Measurements from ENCODE around the gene SUFU.

The SUFU gene

DNA sequence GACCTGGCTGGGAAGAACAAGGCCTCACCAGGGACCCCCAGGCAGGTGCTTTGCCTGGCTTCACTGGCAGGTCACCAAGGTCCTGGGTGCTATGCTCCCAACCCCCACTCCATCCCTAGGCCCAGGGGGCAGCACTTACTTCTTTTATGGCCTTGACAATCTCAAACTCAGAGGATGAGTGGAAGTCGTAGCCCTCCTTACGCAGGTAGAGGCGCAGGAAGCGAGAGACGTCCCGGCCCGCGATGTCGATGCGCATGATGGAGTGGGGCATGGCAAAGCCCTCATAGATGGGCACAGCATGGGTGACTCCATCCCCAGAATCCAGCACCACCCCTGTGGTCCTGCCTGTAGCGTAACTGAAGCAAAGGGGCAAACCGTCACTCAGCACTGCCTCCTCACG, 19.8 kb upstream of the SUFU start:
- H3K4me3 ChIP-seq (ENCODE audit: low read depth, low read length), result no peak overlapping the region
- TF ChIP-seq, protein P1, sequence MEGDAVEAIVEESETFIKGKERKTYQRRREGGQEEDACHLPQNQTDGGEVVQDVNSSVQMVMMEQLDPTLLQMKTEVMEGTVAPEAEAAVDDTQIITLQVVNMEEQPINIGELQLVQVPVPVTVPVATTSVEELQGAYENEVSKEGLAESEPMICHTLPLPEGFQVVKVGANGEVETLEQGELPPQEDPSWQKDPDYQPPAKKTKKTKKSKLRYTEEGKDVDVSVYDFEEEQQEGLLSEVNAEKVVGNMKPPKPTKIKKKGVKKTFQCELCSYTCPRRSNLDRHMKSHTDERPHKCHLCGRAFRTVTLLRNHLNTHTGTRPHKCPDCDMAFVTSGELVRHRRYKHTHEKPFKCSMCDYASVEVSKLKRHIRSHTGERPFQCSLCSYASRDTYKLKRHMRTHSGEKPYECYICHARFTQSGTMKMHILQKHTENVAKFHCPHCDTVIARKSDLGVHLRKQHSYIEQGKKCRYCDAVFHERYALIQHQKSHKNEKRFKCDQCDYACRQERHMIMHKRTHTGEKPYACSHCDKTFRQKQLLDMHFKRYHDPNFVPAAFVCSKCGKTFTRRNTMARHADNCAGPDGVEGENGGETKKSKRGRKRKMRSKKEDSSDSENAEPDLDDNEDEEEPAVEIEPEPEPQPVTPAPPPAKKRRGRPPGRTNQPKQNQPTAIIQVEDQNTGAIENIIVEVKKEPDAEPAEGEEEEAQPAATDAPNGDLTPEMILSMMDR (IDR thresholded peaks at IDR 0.05; ENCODE audit: borderline replicate concordance, insufficient read depth, low read depth, low read length), result no peak

DNA sequence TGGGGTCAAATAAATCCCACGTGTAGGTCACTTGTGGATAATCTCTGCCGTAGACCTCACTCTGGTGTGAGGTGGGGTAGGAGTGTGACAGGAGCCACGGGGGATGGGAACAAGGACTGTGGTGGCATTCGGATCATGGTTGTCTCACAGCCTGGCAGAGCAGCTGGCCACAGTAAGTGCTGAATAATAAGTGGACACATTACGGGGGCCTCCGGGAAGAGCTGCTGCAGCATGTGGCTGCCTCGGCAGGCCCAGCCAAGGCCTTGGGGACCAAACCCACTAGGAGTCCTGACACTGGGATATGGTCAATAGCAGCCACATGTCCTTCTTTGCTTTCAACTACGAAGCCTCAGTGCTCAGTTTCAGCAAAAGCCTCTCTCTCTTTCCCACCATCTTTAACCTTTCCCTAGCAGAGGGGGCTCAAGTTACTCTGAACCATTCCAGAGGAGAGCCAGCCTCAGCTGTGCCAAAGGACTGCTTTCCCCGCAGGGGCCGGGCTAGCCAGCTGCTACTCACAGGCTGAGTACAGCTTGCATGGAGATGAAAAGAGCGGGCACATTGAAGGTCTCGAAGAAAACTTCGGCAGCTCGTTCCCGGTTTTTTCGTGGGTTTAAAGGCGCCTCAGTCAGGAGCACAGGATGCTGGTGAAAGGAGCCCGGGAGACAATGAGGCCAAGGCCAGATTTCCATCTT, 18.5 kb upstream of the SUFU start:
- H3K4me3 ChIP-seq (ENCODE audit: low read depth, low read length), result no peak overlapping the region
- TF ChIP-seq, protein P1 (IDR thresholded peaks at IDR 0.05; ENCODE audit: borderline replicate concordance, insufficient read depth, low read depth, low read length), result no peak

DNA sequence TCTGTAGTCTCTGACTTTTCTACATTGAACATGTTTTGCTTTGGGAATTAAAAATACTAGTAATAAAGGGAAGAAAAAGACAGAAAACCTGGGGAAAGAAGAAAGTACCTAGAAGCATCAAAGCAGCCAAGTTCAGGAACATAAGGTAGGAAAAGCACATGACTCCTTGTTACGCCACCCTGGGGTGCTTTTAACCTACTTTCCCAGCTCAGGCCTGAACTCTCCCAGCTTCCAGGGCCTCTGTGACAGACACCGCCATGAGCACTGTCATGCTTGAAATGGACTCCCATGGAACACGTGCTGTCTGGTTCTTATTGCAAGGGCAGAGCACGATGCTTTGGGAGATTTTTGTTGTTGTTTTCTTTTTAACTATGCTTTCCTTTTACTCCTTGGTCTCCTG, 12.6 kb upstream of the SUFU start:
- H3K4me3 ChIP-seq (ENCODE audit: low read depth, low read length), result no peak overlapping the region
- TF ChIP-seq, protein P1 (IDR thresholded peaks at IDR 0.05; ENCODE audit: borderline replicate concordance, insufficient read depth, low read depth, low read length), result no peak

DNA sequence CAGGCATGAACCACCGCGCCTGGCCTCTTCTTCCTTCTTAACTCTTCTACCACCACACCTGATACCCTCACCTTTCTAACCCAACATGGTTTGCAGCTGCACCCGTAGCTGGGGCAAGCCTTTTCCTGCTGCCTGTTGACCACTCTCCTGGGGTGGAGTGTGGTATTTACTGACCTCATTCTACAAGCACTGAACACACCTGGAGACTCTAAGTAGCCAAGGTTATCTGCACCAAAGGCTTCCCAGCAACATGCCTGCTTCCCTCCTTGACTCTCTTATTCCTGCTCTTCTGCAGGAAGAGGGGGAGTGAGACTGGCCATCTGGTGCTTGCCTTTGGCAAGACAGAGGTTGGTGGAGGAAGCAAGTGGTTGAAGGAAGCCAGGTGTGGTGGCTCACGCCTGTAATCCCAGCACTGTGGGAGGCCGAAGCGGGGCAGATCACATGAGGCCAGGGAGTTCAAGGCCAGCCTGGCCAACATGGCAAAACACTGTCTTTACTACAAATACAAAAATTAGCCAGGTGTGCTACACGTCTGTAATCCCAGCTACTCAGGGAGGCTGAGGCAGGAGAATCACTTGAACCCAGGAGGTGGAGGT, 11.3 kb upstream of the SUFU start:
- H3K4me3 ChIP-seq (ENCODE audit: low read depth, low read length), result no peak overlapping the region
- TF ChIP-seq, protein P1 (IDR thresholded peaks at IDR 0.05; ENCODE audit: borderline replicate concordance, insufficient read depth, low read depth, low read length), result no peak

DNA sequence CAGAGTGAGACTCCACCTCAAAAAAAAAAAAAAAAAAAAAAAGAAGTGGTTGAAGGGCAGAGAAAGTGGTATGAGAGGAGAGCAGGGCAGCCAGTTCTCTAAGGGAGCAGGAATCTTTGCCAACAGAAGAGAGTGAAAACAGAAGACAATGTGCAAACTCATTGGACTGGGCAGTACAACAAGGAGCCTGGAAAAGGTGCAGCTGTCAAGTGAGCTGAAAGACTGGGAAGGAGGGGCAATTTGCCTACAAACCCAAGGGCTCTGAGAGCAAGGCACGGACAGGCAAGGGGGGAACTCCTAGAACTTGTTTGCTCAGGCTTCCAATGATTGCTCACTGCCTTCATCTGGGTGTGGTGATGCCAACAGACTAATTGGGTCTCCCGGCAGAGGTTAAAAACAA, 10.8 kb upstream of the SUFU start:
- H3K4me3 ChIP-seq (ENCODE audit: low read depth, low read length), result no peak overlapping the region
- TF ChIP-seq, protein P1 (IDR thresholded peaks at IDR 0.05; ENCODE audit: borderline replicate concordance, insufficient read depth, low read depth, low read length), result no peak

DNA sequence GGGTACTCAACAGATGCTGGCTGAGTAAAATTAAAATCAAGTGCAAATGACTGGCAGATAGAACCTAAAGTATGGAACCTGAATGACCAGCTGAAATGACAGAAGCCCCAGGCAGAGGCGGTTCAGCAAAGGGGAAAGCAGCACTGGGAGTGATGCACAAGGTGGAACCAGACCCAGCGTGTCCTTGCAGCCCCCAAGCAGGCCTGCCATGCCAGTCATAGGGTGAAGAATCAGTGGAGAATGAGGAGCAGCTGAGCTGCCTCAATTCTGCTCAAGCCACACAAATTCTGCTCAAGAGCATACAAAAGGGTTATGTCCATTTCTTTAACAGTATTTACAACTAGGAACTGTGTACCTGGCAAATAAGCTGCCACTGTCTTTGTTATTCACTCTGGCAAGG, 10.0 kb upstream of the SUFU start:
- TF ChIP-seq, protein P1 (IDR thresholded peaks at IDR 0.05; ENCODE audit: borderline replicate concordance, insufficient read depth, low read depth, low read length), result no peak
- H3K4me3 ChIP-seq (ENCODE audit: low read depth, low read length), result no peak overlapping the region

DNA sequence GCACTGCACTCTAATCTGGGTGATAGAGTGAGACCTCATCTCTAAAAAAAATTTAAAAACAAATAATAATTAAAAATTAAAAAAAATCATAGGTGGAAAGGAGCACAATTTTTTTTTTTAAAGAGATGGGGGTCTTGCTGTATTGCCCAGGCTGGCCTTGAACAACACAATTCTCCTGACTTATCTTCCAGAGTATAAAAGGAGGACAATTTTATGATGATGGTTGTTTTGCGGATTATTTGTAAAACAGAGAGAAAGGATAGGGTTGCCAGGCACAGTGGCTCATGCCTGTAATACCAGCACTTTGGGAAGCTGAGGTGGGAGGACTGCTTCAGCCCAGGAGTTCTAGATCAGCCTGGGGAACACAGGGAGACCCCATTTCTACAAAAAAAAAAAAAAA, 6.2 kb upstream of the SUFU start:
- TF ChIP-seq, protein P1 (IDR thresholded peaks at IDR 0.05; ENCODE audit: borderline replicate concordance, insufficient read depth, low read depth, low read length), result no peak
- H3K4me3 ChIP-seq (ENCODE audit: low read depth, low read length), result no peak overlapping the region
